Measurements from ENCODE around the gene PDIK1L.
"Not testable (repeated sequence)": the region's sequence is repeated elsewhere in the genome, so short reads cannot be mapped to it uniquely, and the experiment has no call there.

The PDIK1L gene

GRCh38 chr1:26092422-26092821 lies 19.2 kb upstream of the PDIK1L start:
- no peak for DNase-seq

- not testable (repeated sequence) for DNase-seq
Observed at GRCh38 chr1:26093569-26093968, 18.1 kb upstream of the PDIK1L start.

- no peak for DNase-seq
Observed at GRCh38 chr1:26094076-26094669, 17.5 kb upstream of the PDIK1L start.

GRCh38 chr1:26094677-26095383 lies 16.8 kb upstream of the PDIK1L start:
- DNase-seq, result no peak

- DNase-seq, result no peak
Observed at GRCh38 chr1:26096471-26096870, 15.2 kb upstream of the PDIK1L start.

GRCh38 chr1:26097696-26098095 lies 13.9 kb upstream of the PDIK1L start:
- DNase-seq, result peak in 1 of 5 experiments; percentile 88

- no peak for DNase-seq
Observed at GRCh38 chr1:26098602-26099001, 13.0 kb upstream of the PDIK1L start.

- no peak for DNase-seq
Observed at GRCh38 chr1:26099780-26100179, 11.8 kb upstream of the PDIK1L start.

- DNase-seq, result not testable (repeated sequence)
Observed at GRCh38 chr1:26100204-26100603, 11.4 kb upstream of the PDIK1L start.

- no peak for DNase-seq
Observed at GRCh38 chr1:26102119-26102518, 9.5 kb upstream of the PDIK1L start.

GRCh38 chr1:26102526-26102925 lies 9.1 kb upstream of the PDIK1L start:
- DNase-seq, result no peak

GRCh38 chr1:26105226-26105548 lies 6.4 kb upstream of the PDIK1L start:
- not testable (repeated sequence) for DNase-seq

- DNase-seq, result no peak
Observed at GRCh38 chr1:26109229-26110164, 2.1 kb upstream of the PDIK1L start.

- DNase-seq, result peak; percentile 61 to 86 (median 67)
Observed at GRCh38 chr1:26110731-26111529, 694 bp upstream of the PDIK1L start.

- DNase-seq, result peak in 1 of 5 experiments; percentile 29
Observed at GRCh38 chr1:26112407-26112775, 767 bp downstream of the PDIK1L start.

- no peak for DNase-seq
Observed at GRCh38 chr1:26114165-26114927, 2.7 kb downstream of the PDIK1L start.

GRCh38 chr1:26119892-26120608 lies 8.4 kb downstream of the PDIK1L start:
- DNase-seq, result no peak

GRCh38 chr1:26121854-26122773 lies 10.5 kb downstream of the PDIK1L start:
- DNase-seq, result no peak

GRCh38 chr1:26122988-26123973 lies 11.7 kb downstream of the PDIK1L start:
- peak in 1 of 5 experiments; percentile 76 for DNase-seq

All from T-helper 2 cell (primary cell).